AG04449 (cell line): ENCODE results near the gene ACTBL2.

ENCODE experiments used
- CTCF ChIA-PET: fragments of 350-600 bp; formaldehyde crosslinking; extraction: SDS; loops from one replicate; lab custom pipeline; 2021; ENCODE audit warnings: antibody characterized with exemption; lab: Yijun Ruan, JAX
- POLR2A ChIA-PET: fragments of 400-600, 350-600 bp; formaldehyde crosslinking; extraction: SDS; loops from one replicate; lab custom pipeline; 2020; ENCODE audit warnings: antibody characterized with exemption, inconsistent platforms; lab: Yijun Ruan, JAX
- DNase-seq: peaks from one replicate; pipeline ENCODE4 v3.0.0-alpha.2; 2010; ENCODE audit warnings: low read depth, low spot score
- H3K4me3 ChIP-seq: 2 replicates; pipeline ENCODE4 v1.5.1; 2011; ENCODE audit warnings: low read depth, mild to moderate bottlenecking, control low read depth, low read length
- TF ChIP-seq, protein P1 (sequence below): IDR thresholded peaks from one replicate; pipeline ENCODE4 v1.5.1; 2011; ENCODE audit warnings: mild to moderate bottlenecking, moderate library complexity, low read length, control low read depth, inconsistent platforms; ENCODE audit not compliant: insufficient read depth; ENCODE audit errors: missing control alignments

Gene ACTBL2

DNA sequence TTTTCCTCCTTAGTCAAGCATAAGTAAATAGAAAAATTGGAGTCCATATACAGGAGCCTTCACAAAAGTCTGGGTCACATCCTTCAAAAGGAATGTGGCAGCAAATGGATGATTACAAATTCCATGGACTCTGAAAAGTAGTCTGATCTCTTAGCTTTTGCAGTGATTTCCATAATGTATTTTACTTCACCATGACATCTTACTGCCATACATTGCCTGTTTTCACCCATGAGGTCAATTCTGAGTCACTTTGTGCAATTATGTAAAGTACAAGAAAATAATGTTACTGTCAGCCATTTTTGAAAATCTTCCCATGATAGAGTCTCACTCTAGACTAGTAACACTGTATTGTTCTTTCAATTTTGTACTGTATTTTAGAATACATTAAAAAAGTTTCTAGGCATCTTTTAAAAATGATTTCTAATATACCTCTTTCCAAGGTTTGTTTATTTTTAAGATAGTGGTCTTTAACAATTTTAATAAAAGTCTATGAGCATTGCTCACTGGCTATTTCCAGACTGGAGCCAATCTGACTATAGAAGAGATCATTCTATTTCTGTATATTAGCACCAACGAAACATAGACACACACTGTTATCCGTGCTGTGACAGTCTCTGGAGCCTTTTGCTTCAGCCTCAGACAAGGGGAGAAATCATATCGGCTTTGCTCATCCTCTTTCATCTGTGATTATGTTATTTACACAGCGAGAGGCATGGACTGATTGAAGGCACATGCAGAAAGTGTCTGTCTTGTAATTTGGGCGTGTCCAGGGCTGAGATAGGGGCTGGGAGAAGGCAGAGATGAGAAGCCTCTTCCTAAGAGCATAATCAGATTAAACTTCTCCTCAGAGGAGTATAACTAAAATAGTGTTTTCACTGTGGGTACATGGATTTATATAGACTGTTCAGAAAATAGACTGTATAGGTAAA lies 22.9 kb upstream of the ACTBL2 start:
- ChIA-PET CTCF (interaction anchor here (0.9 to 1.1 kb wide), 3 partner anchors 273 to 958 kb away, joined by 3 read pairs; no protein-coding TSS in a partner anchor), POLR2A (no interaction called here)

DNA sequence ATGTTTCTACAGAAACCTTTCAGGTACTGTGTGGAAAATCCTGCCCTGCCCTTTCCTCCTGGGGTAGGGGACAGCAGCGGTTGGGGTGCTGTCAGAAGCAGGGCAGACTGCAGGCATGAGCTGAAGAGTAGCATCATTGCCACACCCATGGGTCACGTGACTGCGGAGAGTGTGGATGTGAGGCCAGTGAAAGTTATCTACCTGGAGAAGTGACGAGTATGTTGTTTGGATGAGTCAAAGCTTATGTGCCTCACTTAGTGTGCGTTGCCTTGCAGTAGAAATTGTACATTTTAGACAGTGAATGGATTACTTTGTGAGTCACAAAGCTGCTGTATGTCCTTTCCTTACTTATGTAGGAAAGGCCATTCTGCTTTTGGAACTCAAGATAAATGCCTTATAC lies 21.7 kb upstream of the ACTBL2 start:
- H3K4me3 ChIP-seq: no peak overlapping the region
- TF ChIP-seq, protein P1, sequence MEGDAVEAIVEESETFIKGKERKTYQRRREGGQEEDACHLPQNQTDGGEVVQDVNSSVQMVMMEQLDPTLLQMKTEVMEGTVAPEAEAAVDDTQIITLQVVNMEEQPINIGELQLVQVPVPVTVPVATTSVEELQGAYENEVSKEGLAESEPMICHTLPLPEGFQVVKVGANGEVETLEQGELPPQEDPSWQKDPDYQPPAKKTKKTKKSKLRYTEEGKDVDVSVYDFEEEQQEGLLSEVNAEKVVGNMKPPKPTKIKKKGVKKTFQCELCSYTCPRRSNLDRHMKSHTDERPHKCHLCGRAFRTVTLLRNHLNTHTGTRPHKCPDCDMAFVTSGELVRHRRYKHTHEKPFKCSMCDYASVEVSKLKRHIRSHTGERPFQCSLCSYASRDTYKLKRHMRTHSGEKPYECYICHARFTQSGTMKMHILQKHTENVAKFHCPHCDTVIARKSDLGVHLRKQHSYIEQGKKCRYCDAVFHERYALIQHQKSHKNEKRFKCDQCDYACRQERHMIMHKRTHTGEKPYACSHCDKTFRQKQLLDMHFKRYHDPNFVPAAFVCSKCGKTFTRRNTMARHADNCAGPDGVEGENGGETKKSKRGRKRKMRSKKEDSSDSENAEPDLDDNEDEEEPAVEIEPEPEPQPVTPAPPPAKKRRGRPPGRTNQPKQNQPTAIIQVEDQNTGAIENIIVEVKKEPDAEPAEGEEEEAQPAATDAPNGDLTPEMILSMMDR: no peak
- ChIA-PET CTCF (interaction anchor here (1.1 kb wide), 1 partner anchor 275 kb away, joined by 3 read pairs; no protein-coding TSS in a partner anchor), POLR2A (no interaction called here)
- DNase-seq: no peak

More for the DNA sequence above, 22.9 kb upstream of the ACTBL2 start:
- TF ChIP-seq, protein P1: no peak
- H3K4me3 ChIP-seq: no peak overlapping the region
- no peak for DNase-seq

DNA sequence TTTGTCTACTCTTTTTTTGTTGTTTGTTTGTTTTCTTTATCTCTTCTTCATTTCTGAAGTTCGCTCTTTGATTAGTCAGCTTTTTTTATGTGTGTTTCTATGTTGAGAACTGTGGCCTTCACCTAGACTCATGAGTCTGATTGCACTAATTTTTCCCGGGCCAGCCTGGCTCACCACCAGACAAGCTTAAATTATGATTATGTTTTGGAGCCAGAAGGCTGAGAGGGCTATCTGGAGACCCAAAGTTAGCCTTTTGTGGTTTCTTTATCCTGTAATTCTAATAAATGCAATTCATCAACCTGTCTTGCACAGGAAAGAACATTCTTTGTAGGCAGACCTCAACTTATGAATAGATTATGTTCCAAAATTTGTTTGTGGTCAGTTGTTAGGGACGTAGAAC lies 20.8 kb upstream of the ACTBL2 start:
- TF ChIP-seq, protein P1: no peak
- ChIA-PET CTCF (interaction anchor here (6.8 kb wide), 1 partner anchor 274 kb away, joined by 112 read pairs; no protein-coding TSS in a partner anchor), POLR2A (no interaction called here)
- DNase-seq: no peak
- H3K4me3 ChIP-seq: no peak overlapping the region

DNA sequence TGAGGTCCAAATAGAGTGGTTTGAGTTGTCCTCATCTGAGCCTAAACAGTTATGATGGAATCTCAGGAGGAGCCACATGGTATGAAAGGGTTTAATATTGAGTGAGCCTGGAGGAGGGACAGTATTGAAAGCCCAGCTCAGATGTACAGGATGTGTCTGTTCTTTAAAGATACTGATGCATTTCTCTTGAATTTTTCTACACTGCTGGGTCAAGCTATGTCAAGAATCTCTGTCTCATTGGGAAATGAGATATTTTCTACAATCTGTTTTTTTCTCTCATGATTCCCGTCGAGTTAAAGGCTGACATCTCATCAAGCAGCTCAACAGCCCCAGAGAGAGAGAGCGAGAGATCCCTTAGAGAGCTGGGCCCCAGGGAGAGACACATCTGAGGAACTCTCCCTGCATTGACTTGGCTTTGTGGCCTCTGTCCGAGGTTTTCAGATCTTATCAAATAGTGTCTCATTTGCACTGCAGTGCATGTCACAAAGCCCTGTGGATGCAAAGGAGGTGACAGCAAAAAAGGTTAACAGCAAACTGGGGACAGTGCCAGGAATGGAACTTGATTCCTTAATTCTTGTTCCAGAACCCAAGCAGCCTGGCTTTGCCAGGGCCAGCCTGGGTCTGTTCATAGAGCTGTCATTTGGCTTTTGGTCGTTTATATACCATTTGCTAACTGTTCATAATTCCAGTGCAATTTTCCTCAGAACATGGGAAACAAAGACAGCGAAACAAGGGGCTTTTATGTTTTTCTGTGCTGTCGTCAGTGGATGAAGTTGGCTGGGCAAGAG lies 19.0 kb upstream of the ACTBL2 start:
- ChIA-PET POLR2A (interaction anchor here (0.6 kb wide), 1 partner anchor 958 kb away, joined by 3 read pairs; the partner anchor contains the start of gene PLK2), CTCF (interaction anchor here (0.9 to 9.1 kb wide), 8 partner anchors 10 to 960 kb away, joined by 3 to 121 read pairs (median 10); partner anchors contain the start of gene PLK2)
- no peak for DNase-seq

DNA sequence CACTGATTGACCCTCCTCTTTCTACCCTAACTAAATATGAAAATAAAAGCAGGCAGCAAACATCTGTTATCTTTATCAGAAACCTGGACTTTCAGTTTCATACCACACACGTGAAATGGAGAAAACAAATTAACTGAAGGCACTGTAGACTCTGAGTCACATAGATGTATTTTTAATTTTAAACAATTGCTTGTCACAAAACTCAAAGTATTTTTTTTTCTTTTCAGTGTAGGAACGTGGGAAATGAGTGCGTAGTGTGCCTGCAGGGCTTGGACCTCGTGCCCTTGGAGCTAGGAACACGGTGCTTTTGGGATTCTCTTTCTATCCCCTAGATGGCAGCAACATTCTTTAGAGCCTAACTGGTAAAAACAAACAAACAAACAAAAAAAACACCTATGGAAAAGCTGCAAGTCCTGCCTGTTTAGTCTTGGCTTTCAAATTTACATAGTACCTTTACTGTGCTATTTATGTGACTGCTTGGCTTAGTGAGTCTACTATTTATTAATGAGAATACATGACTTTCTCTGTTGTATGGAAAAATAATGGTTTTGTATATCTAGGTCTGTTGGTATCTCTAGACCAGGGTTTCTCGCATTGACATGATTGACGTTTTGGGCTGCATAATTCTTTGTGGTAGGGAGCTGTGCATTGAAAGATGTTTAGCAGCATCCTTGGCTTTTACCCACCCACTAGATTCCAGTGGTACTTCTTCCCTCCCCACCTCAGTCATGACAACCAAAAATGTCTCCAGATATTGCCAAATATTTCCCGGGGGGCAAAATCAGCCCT lies 16.8 kb upstream of the ACTBL2 start:
- TF ChIP-seq, protein P1: peak; percentile 61
- CTCF ChIA-PET: interaction anchor here (0.6 to 9.1 kb wide), 52 partner anchors 9 to 962 kb away, joined by 3 to 121 read pairs (median 4); partner anchors contain the start of genes ACTBL2 and PLK2
- POLR2A ChIA-PET: interaction anchor here (1.0 to 3.3 kb wide), 3 partner anchors 57 to 961 kb away, joined by 4 to 14 read pairs (median 5); partner anchors contain the start of gene PLK2
- no peak for DNase-seq
- H3K4me3 ChIP-seq: no peak overlapping the region

More for the DNA sequence above, 19.0 kb upstream of the ACTBL2 start:
- H3K4me3 ChIP-seq: no peak overlapping the region
- TF ChIP-seq, protein P1: no peak
